Body of pancreas (tissue), 4 donors: ENCODE measurements around the gene IFNL1.

Experiments
- POLR2A ChIP-seq, 3 donors: fragments of 450-650 bp; IDR thresholded peaks; one replicate each; pipeline ENCODE4 v1.6.1; 2016; ENCODE audit warnings: antibody characterized with exemption in 3 of 3, mild to moderate bottlenecking in 2 of 3
- TF ChIP-seq, protein P1 (sequence below), 7 experiments: fragments of 450-650 bp in 4 of 7; fragments of 200-600 bp in 3 of 7; sonication (generic) in 3 of 7; IDR thresholded peaks; one replicate each; pipeline ENCODE4 v1.5.1; 2016 to 2019; ENCODE audit warnings: antibody characterized with exemption in 7 of 7

DNA sequence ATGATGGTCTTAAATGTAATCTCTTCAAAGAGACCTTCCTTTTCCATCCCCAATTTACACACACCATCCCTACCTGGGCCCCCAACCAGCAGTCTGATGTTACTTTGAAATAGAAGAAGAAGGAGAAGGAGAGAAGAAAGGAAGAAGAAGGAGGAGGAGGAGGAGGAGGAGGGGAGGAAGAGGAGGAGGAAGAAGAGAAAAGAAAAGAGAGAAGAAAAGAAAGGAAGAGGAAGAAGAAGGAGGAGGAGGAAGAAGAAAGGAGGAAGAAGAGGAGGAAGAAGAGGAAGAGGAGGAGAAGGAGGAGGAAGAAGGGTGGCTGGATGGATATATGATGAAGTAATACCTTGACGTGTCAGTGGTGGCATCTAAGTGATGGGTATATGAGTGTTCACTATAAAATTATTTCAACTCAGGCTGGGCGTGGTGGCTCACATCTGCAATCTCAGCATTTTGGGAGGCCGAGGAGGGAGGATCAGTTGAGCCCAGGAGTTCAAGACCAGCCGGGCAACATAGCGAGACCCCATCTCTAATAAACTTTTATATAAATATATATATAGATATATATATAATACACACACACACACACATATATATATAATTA lies 28.1 kb downstream of the IFNL1 start:
- TF ChIP-seq, protein P1, sequence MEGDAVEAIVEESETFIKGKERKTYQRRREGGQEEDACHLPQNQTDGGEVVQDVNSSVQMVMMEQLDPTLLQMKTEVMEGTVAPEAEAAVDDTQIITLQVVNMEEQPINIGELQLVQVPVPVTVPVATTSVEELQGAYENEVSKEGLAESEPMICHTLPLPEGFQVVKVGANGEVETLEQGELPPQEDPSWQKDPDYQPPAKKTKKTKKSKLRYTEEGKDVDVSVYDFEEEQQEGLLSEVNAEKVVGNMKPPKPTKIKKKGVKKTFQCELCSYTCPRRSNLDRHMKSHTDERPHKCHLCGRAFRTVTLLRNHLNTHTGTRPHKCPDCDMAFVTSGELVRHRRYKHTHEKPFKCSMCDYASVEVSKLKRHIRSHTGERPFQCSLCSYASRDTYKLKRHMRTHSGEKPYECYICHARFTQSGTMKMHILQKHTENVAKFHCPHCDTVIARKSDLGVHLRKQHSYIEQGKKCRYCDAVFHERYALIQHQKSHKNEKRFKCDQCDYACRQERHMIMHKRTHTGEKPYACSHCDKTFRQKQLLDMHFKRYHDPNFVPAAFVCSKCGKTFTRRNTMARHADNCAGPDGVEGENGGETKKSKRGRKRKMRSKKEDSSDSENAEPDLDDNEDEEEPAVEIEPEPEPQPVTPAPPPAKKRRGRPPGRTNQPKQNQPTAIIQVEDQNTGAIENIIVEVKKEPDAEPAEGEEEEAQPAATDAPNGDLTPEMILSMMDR (IDR thresholded peaks at IDR 0.05) = no peak
- no peak for TF ChIP-seq POLR2A (IDR thresholded peaks at IDR 0.05)
